PFSK-1 (cell line): ENCODE results near the gene XXYLT1.

Experiments used
- FOXP2 ChIP-seq: optimal IDR thresholded peaks from 2 replicates; pipeline ENCODE3; 2011; ENCODE audit warnings: borderline replicate concordance, control low read depth, inconsistent platforms; ENCODE audit not compliant: insufficient read depth; ENCODE audit errors: extremely low read length, extremely low read depth
- POLR2AphosphoS5 ChIP-seq: IDR thresholded peaks from 2 replicates; pipeline ENCODE4 v1.6.1; 2012; ENCODE audit warnings: low read depth, mild to moderate bottlenecking, control low read depth, low read length, moderate library complexity
- SIN3A ChIP-seq: IDR thresholded peaks from 2 replicates; pipeline ENCODE4 v1.6.1; 2012; ENCODE audit warnings: mild to moderate bottlenecking, low read length, moderate library complexity, borderline replicate concordance; ENCODE audit not compliant: insufficient read depth
- TAF1 ChIP-seq: IDR thresholded peaks from 2 replicates; pipeline ENCODE4 v1.6.1; 2012; ENCODE audit warnings: low read length, control low read depth, borderline replicate concordance; ENCODE audit not compliant: insufficient read depth
- TF ChIP-seq, protein P1 (sequence below), 2 experiments: IDR thresholded peaks; 2 replicates each; pipeline versions ENCODE4 v1.6.1 to v1.8.0; 2011 to 2012; ENCODE audit warnings: low read depth in 2 of 2, low read length in 2 of 2, control low read depth in 1 of 2, inconsistent platforms in 1 of 2, mild to moderate bottlenecking in 1 of 2, moderate library complexity in 1 of 2; ENCODE audit not compliant: insufficient read depth in 1 of 2

DNA sequence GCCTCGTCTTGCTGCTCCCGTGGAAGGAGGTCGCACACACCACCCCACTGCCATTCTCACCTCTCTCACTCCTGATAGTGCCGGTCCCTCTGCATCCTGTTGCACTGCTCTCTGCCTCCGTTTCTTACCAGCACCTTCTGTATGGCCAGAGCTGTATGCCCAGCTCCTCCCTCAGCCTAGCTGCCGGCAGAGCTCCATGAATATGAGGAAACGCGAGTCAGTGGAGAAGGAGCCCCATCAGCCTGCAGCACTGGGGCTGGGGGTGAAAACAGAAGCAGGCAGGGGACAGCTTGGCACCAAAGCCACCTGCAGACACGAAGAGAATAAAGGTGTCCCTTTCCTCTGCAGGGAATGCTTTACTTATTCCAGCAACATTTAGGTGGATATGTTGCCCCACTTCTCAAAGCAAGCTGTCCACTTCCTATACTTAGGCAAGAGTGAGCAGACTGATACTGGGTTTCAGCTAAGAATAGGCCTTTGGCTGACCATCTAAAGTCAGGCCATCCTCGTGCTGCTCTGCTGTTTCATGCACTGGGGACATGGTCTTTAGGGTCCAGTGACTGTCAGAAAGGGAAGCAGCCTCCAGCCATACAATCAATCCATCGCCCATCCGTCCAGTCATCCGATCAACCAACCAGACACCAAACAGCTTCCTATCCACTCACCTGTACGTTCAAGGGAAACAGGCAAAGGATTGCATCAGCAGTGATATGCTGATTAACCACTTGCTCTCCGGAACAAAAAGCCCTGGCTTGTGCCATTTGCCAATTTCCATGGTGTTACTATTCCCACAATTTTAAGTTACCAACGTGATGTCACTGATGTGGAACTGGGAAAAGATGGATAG is 222.7 kb downstream of the XXYLT1 start:
- TF ChIP-seq TAF1: no peak
- TF ChIP-seq POLR2AphosphoS5: no peak
- TF ChIP-seq, protein P1, sequence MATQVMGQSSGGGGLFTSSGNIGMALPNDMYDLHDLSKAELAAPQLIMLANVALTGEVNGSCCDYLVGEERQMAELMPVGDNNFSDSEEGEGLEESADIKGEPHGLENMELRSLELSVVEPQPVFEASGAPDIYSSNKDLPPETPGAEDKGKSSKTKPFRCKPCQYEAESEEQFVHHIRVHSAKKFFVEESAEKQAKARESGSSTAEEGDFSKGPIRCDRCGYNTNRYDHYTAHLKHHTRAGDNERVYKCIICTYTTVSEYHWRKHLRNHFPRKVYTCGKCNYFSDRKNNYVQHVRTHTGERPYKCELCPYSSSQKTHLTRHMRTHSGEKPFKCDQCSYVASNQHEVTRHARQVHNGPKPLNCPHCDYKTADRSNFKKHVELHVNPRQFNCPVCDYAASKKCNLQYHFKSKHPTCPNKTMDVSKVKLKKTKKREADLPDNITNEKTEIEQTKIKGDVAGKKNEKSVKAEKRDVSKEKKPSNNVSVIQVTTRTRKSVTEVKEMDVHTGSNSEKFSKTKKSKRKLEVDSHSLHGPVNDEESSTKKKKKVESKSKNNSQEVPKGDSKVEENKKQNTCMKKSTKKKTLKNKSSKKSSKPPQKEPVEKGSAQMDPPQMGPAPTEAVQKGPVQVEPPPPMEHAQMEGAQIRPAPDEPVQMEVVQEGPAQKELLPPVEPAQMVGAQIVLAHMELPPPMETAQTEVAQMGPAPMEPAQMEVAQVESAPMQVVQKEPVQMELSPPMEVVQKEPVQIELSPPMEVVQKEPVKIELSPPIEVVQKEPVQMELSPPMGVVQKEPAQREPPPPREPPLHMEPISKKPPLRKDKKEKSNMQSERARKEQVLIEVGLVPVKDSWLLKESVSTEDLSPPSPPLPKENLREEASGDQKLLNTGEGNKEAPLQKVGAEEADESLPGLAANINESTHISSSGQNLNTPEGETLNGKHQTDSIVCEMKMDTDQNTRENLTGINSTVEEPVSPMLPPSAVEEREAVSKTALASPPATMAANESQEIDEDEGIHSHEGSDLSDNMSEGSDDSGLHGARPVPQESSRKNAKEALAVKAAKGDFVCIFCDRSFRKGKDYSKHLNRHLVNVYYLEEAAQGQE (IDR thresholded peaks at IDR 0.05; ENCODE audit: insufficient read depth in 1 of 2, low read depth in 2 of 2, low read length in 2 of 2): no peak
- TF ChIP-seq SIN3A: no peak
- TF ChIP-seq FOXP2: no peak
